Gastrocnemius medialis (tissue), 4 donors: ENCODE data around the gene PLCG2.

Experiments used
- POLR2A ChIP-seq, 2 donors: fragments of 450-650 bp; IDR thresholded peaks; one replicate each; pipeline ENCODE4 v1.6.1; 2017; ENCODE audit warnings: antibody characterized with exemption in 2 of 2, mild to moderate bottlenecking in 2 of 2, moderate library complexity in 2 of 2
- TF ChIP-seq, protein P1 (sequence below), 5 experiments: fragments of 450-650 bp in 3 of 5; fragments of 200-600 bp in 2 of 5; sonication (generic) in 2 of 5; IDR thresholded peaks in 4 of 5; conservative IDR thresholded peaks in 1 of 5; 1 replicate in 4 of 5; 2 replicates in 1 of 5; pipeline ENCODE4 v1.5.1; 2016 to 2019; ENCODE audit warnings: antibody characterized with exemption in 5 of 5, mild to moderate bottlenecking in 3 of 5, moderate library complexity in 3 of 5

DNA sequence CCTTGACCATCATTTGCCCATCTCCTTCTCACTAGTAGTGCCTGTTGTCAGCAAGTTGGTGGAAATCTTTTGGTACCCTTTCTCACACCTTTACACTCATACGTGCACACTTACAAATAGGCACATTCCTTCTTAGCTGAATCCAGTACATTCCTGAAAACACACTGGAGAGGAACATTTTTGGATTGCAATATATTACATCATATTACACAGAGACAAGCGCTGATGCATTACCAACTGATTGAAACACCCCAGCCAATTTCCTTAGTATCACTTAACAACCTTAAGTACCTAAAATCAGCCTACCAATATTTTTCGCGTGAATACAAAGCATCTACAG, 64.1 kb downstream of the PLCG2 start:
- TF ChIP-seq, protein P1, sequence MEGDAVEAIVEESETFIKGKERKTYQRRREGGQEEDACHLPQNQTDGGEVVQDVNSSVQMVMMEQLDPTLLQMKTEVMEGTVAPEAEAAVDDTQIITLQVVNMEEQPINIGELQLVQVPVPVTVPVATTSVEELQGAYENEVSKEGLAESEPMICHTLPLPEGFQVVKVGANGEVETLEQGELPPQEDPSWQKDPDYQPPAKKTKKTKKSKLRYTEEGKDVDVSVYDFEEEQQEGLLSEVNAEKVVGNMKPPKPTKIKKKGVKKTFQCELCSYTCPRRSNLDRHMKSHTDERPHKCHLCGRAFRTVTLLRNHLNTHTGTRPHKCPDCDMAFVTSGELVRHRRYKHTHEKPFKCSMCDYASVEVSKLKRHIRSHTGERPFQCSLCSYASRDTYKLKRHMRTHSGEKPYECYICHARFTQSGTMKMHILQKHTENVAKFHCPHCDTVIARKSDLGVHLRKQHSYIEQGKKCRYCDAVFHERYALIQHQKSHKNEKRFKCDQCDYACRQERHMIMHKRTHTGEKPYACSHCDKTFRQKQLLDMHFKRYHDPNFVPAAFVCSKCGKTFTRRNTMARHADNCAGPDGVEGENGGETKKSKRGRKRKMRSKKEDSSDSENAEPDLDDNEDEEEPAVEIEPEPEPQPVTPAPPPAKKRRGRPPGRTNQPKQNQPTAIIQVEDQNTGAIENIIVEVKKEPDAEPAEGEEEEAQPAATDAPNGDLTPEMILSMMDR (IDR thresholded peaks at IDR 0.05 in 4 of 5, conservative IDR thresholded peaks at IDR 0.05 in 1 of 5), result no peak
- TF ChIP-seq POLR2A (IDR thresholded peaks at IDR 0.05), result no peak
